Measurements from ENCODE around the gene PRDM12. TPM values are rescaled to one million over a fixed set of nuclear protein-coding genes. Genes with fewer than 3 reads are reported as not detected.

Gene PRDM12
- total and polyA plus RNA-seq, 12 donors, result 0.01 TPM; not detected in 11

DNA sequence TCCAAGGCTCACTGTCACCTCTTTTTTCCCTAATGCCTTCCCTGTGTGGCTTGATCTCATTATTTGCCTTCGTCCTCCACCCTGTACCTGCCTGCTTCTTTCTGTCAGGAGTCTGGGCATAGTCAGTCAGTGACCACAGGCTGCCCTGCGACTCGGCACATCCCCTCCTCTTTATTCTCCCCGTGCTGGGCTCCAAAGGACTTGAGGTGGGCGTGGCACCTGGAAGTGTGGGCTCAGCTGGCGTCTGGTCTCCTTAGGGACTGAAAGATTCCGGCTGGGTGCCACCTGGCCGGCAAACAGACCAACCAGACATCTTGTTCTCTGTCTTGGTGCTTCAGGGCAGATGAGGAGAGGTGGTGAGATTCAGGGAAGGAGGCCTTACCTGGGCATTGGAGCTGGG lies 29.6 kb upstream of the PRDM12 start:
- intact Hi-C loops (cut with DNase I), result no loop called here
- Histone ChIP-seq H3K36me3 (peaks cover 0 to 93% (median 55%) of the 10 kb centered on the region in 9 donors), H3K27me3 (no peaks in the 10 kb centered on the region), H3K27ac (no peak overlapping the region), H3K9me3 (no peaks in the 10 kb centered on the region), H3K4me3 (no peak overlapping the region), H3K4me1 (peaks cover 0 to 22% (median 10%) of the 10 kb centered on the region in 9 donors)
- TF ChIP-seq, protein P1, sequence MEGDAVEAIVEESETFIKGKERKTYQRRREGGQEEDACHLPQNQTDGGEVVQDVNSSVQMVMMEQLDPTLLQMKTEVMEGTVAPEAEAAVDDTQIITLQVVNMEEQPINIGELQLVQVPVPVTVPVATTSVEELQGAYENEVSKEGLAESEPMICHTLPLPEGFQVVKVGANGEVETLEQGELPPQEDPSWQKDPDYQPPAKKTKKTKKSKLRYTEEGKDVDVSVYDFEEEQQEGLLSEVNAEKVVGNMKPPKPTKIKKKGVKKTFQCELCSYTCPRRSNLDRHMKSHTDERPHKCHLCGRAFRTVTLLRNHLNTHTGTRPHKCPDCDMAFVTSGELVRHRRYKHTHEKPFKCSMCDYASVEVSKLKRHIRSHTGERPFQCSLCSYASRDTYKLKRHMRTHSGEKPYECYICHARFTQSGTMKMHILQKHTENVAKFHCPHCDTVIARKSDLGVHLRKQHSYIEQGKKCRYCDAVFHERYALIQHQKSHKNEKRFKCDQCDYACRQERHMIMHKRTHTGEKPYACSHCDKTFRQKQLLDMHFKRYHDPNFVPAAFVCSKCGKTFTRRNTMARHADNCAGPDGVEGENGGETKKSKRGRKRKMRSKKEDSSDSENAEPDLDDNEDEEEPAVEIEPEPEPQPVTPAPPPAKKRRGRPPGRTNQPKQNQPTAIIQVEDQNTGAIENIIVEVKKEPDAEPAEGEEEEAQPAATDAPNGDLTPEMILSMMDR (IDR thresholded peaks at IDR 0.05), result no peak
- no peak for ATAC-seq
- DNase-seq, result no peak
- WGBS, 2 donors, result 87 to 90% methylated on average over 8 of the region's 8 CpGs

- intact Hi-C loops (cut with DNase I), result no loop called here
- Histone ChIP-seq H3K4me3 (no peak overlapping the region), H3K27ac (no peak overlapping the region), H3K9me3 (no peaks in the 10 kb centered on the region), H3K27me3 (no peaks in the 10 kb centered on the region), H3K4me1 (peaks cover 0 to 17% (median 7%) of the 10 kb centered on the region in 9 donors), H3K36me3 (peaks cover 0 to 88% (median 55%) of the 10 kb centered on the region in 9 donors)
- TF ChIP-seq, protein P1 (IDR thresholded peaks at IDR 0.05), result no peak
- DNase-seq (no peak), ATAC-seq (no peak)
- WGBS, 2 donors, result 94% methylated on average over 6 of the region's 6 CpGs
These were observed 29.1 kb upstream of the PRDM12 start for GRCh38 chr9:130635306-130635705.

DNA sequence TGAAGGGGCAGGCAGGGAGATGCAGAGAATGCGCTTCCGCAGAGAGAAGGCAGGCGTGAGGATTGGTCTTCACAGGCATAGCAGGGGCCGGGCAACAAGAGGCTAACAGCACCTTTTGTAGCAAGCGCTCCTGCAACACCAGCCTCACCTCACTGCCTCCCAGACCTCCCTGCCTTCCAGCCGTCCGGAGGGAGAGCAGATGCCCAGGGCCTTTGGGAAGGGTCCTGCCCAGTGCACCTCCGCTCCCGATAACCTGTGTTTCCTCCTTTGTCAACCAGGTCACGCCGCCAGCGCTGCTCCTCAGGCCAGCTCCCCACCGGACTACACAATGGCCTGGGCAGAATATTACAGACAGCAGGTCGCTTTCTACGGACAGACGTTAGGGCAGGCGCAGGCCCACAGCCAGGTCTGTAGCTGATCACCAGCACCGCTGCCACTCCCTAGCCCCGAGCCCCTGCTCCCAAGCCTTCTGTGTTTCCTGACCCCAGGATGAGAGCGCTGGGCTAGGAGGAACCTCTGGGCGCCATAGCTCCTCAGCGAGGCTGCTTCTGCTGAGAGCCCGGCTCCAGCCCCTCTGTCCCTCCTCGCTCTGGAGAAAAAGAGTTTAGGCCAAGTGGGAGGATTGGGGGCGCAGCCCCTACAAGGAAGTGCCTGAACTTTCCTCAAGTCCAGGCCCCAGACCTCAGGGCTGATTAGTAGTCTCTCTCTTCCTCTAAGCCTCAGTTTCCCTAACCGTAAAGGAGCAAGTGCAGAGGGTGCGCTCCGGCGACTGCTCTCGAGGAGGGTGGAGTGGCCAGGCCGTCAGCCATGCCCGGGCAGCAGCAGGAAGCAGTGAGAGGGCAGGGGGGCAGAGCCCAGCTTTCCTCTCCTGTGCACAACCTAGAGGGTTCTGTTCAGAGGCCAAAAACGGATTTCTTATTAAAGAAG lies 28.4 kb upstream of the PRDM12 start:
- ATAC-seq, result no peak
- Histone ChIP-seq H3K4me3 (no peak overlapping the region), H3K27ac (no peak overlapping the region), H3K36me3 (peaks cover 0 to 81% (median 55%) of the 10 kb centered on the region in 9 donors), H3K9me3 (no peaks in the 10 kb centered on the region), H3K27me3 (no peaks in the 10 kb centered on the region), H3K4me1 (peaks cover 0 to 12% (median 5%) of the 10 kb centered on the region in 9 donors)
- WGBS, 2 donors, result 94 to 96% methylated on average over 33 of the region's 33 CpGs
- no peak for DNase-seq
- intact Hi-C loops (cut with DNase I), result no loop called here
- TF ChIP-seq, protein P1 (IDR thresholded peaks at IDR 0.05), result no peak

DNA sequence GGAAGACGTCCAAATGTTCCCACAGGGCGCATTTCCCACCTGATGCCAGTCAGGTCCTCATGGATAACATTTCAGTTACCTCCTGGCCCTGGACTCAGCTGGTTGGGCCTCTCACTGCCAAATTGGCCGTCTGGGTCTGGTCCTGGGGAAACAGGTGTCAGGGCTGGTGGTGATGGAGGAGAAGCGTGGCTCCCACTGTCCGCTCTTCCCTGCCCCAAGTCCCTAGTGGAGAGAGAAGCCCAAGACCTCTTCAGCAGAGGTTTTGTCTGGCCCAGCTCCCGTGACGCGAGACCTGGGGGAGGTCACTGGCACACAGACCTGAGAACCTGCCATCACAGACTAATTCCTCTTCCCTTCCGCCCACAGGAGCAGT lies 27.8 kb upstream of the PRDM12 start:
- no peak for DNase-seq
- peaks cover 0 to 74% (median 49%) of the 10 kb centered on the region in 9 donors for H3K36me3 ChIP-seq
- 88 to 91% methylated on average over 9 of the region's 9 CpGs for WGBS, 2 donors
- no peaks in the 10 kb centered on the region for H3K27me3 ChIP-seq
- TF ChIP-seq, protein P1 (IDR thresholded peaks at IDR 0.05), result no peak
- no peak overlapping the region for H3K27ac ChIP-seq
- ATAC-seq, result no peak
- intact Hi-C loops (cut with DNase I), result no loop called here
- no peak overlapping the region for H3K4me3 ChIP-seq
- H3K4me1 ChIP-seq, result peaks cover 0 to 6% (median 0%) of the 10 kb centered on the region in 9 donors
- H3K9me3 ChIP-seq, result no peaks in the 10 kb centered on the region

Data from heart right ventricle (tissue), 16 donors.